Pancreas (tissue), 10 donors: ENCODE data around the gene RAPGEF6. TPM values are rescaled to one million over a fixed set of nuclear protein-coding genes. Genes with fewer than 3 reads are reported as not detected.

Experiments
- ATAC-seq, 4 donors: fragments of 200-7000 bp; cut with Tn5 transposase; one replicate each; pipeline versions ENCODE4 v1.8.0 to v1.9.1; 2020; ENCODE audit warnings: mild to moderate bottlenecking in 4 of 4, moderate library complexity in 4 of 4
- DNase-seq, 6 donors: peaks; one replicate each; pipeline ENCODE4 v3.0.0-alpha.2; 2020
- FAIRE-seq: peaks from 2 replicates; lab custom pipeline; 2012; peaks lifted over from hg19 to GRCh38; lab: Jason Lieb, UNC
- H3K27ac ChIP-seq, 4 donors: fragments of 200-600 bp; sonication (generic); 1 replicate in 3 of 4; 2 replicates in 1 of 4; pipeline versions ENCODE4 v1.5.0 to v1.8.0; 2020
- H3K27me3 ChIP-seq, 4 donors: fragments of 200-600 bp; one replicate each; pipeline ENCODE4 v1.8.0; 2021
- H3K36me3 ChIP-seq, 3 donors: fragments of 200-600 bp; sonication (generic) in 1 of 3; one replicate each; pipeline versions ENCODE4 v1.5.0 to v1.8.0; 2020 to 2021
- H3K4me1 ChIP-seq, 3 donors: fragments of 200-600 bp; one replicate each; pipeline ENCODE4 v1.8.0; 2021
- H3K4me3 ChIP-seq, 4 donors: fragments of 200-600 bp; sonication (generic) in 2 of 4; one replicate each; pipeline versions ENCODE4 v1.5.0 to v1.8.0; 2020 to 2021
- H3K9me3 ChIP-seq, 4 donors: fragments of 200-600 bp; one replicate each; pipeline ENCODE4 v1.8.0; 2021
- CTCF ChIP-seq, 4 donors: fragments of 200-600 bp; sonication (generic) in 3 of 4; IDR thresholded peaks; one replicate each; pipeline versions ENCODE4 v1.5.0 to v1.8.0; 2021; ENCODE audit warnings: antibody characterized with exemption in 4 of 4
- WGBS, 2 donors: extraction: QIAGEN DNeasy Blood & Tissue Kit; methylation state at CpG; one replicate each; pipeline ENCODE4 v1.1.7; 2013; 5-methylcytosine and 5-hydroxymethylcytosine counted together
- intact Hi-C, 3 donors: fragments of 100-400 bp; cut with DNase I; formaldehyde crosslinking; loops; one replicate each; pipeline versions ENCODE4 v1.11.1 to v1.14.2; 2022
- polyA plus RNA-seq, 2 donors: library from polyadenylated mRNA; stranded (reverse); fragments of 200-250 nt; gene quantifications; one replicate each; pipeline ENCODE4 v1.2.3, GENCODE V29; 2013
- total RNA-seq, 6 donors: library from RNA; stranded (reverse); fragmentation: NEBNext Ultra II Directional in 4 of 6; extraction: Animal tissue kit (Norgen Biotek cat#: 25700) in 4 of 6; gene quantifications; one replicate each; pipeline versions ENCODE4 v1.2.1 to v1.2.4, GENCODE V29; 2021 to 2023
- donor health status: healthy with polysubstance abuse.
- donor health status: DM: no; HTN: no; CAD: no; lungs with moderate emphysema.
- donor health status: DM: no; HTN: no; CAD: no.
- donor health status: control.
- donor health status: control.
- donor health status: Bipolar disorder and iron deficiency.
- donor health status: DM: yes; HTN: yes; CAD: no.
- donor health status: DM: no; HTN: no; CAD: no.
- donor health status: DM: no; HTN: no; CAD: no.
- donor health status: DM: yes; HTN: yes; CAD: no.

RAPGEF6 gene
- total and polyA plus RNA-seq, 8 donors = 1.7 to 13.2 (median 6.7) TPM

GRCh38 chr5:131610198-131611063 lies 24.6 kb downstream of the RAPGEF6 start:
- 42 to 45% methylated on average over 6 of the region's 6 CpGs for WGBS, 2 donors
- DNase-seq (no peak), FAIRE-seq (no peak), ATAC-seq (peak in 3 of 4 donors; percentile 57 to 75 (median 62))
- peak overlapping the region in 2 of 4 donors; percentile 13 to 16 for H3K27ac ChIP-seq
- TF ChIP-seq CTCF (IDR thresholded peaks at IDR 0.05) = no peak
- no peaks in the 10 kb centered on the region for H3K9me3 ChIP-seq
- no peak overlapping the region for H3K4me3 ChIP-seq
- H3K27me3 ChIP-seq = no peaks in the 10 kb centered on the region
- no peaks in the 10 kb centered on the region for H3K36me3 ChIP-seq
- peaks cover 0 to 20% (median 8%) of the 10 kb centered on the region in 3 donors for H3K4me1 ChIP-seq
- intact Hi-C loops = no loop called here

GRCh38 chr5:131609774-131610173 lies 25.3 kb downstream of the RAPGEF6 start:
- FAIRE-seq = no peak
- Histone ChIP-seq H3K9me3 (no peaks in the 10 kb centered on the region), H3K4me3 (no peak overlapping the region), H3K4me1 (peaks cover 0 to 20% (median 8%) of the 10 kb centered on the region in 3 donors), H3K27ac (peak overlapping the region in 2 of 4 donors; percentile 13 to 16), H3K36me3 (no peaks in the 10 kb centered on the region), H3K27me3 (no peaks in the 10 kb centered on the region)
- no peak for TF ChIP-seq CTCF (IDR thresholded peaks at IDR 0.05)
- ATAC-seq = no peak
- 84 to 91% methylated on average over 1 of the region's 1 CpG for WGBS, 2 donors
- no peak for DNase-seq
- intact Hi-C loops = no loop called here

- Histone ChIP-seq H3K27me3 (no peaks in the 10 kb centered on the region), H3K27ac (no peak overlapping the region), H3K4me1 (peaks cover 0 to 20% (median 8%) of the 10 kb centered on the region in 3 donors), H3K9me3 (no peaks in the 10 kb centered on the region), H3K36me3 (no peaks in the 10 kb centered on the region), H3K4me3 (no peak overlapping the region)
- 84 to 85% methylated on average over 5 of the region's 5 CpGs for WGBS, 2 donors
- intact Hi-C loops = no loop called here
- TF ChIP-seq CTCF (IDR thresholded peaks at IDR 0.05) = no peak
- ATAC-seq (no peak), FAIRE-seq (no peak), DNase-seq (no peak)
These were observed 26.4 kb downstream of the RAPGEF6 start for GRCh38 chr5:131608597-131608996.

- TF ChIP-seq CTCF (IDR thresholded peaks at IDR 0.05) = no peak
- no peak for DNase-seq
- no peak for ATAC-seq
- H3K4me3 ChIP-seq = no peak overlapping the region
- H3K27ac ChIP-seq = no peak overlapping the region
- intact Hi-C loops = no loop called here
- H3K4me1 ChIP-seq = peaks cover 0 to 20% (median 8%) of the 10 kb centered on the region in 3 donors
- H3K9me3 ChIP-seq = no peaks in the 10 kb centered on the region
- no peak for FAIRE-seq
- WGBS, 2 donors = 40% methylated on average over 4 of the region's 4 CpGs
- no peaks in the 10 kb centered on the region for H3K36me3 ChIP-seq
- H3K27me3 ChIP-seq = no peaks in the 10 kb centered on the region
These were observed 27.0 kb downstream of the RAPGEF6 start for GRCh38 chr5:131607903-131608540.
